Eye (tissue), 1 donor: ENCODE results near the gene TMTC2.
"Not testable (repeated sequence)": the region's sequence is repeated elsewhere in the genome, so short reads cannot be mapped to it uniquely, and the experiment has no call there.

Experiments
- DNase-seq: peaks from one replicate; pipeline ENCODE4 v3.0.0-alpha.2; 2015

TMTC2 gene

DNA sequence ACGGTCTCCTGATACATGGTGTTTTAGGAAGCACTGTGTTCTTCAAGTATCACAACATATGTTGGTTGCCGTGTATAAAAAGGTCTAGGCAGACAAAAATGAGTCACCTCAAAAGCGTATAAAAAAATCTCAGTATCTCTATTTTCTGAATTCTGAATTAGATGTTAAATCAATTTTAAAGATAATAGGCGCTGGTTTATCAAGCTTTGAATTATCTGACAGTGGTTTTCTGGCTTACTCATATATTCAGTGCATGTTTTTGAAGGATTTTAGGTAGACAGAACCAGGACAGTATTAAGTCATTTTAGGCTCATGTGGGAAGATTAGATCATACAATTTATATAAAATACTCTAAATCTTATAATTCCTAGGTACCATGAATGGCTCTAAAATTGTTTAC lies 110.8 kb downstream of the TMTC2 start:
- no peak for DNase-seq

DNA sequence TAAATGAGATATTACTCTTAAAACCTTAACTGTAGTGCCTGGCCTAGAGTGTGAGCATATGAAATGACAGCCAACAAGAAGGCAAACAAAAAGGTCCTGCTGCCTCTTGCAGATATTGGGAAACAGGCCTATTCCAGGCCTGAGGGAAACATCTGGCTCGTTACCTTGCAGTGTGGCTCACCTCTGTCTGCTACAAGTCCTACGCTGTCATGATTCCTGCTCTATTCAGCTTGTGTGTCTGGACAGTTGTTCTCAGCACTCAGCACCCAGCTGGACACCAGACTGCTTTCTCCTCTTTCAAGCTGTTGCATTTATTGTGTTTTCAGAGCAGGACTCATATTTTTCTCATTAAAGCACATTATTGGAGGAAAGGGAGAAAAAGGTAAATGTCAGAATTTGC lies 113.5 kb downstream of the TMTC2 start:
- no peak for DNase-seq

DNA sequence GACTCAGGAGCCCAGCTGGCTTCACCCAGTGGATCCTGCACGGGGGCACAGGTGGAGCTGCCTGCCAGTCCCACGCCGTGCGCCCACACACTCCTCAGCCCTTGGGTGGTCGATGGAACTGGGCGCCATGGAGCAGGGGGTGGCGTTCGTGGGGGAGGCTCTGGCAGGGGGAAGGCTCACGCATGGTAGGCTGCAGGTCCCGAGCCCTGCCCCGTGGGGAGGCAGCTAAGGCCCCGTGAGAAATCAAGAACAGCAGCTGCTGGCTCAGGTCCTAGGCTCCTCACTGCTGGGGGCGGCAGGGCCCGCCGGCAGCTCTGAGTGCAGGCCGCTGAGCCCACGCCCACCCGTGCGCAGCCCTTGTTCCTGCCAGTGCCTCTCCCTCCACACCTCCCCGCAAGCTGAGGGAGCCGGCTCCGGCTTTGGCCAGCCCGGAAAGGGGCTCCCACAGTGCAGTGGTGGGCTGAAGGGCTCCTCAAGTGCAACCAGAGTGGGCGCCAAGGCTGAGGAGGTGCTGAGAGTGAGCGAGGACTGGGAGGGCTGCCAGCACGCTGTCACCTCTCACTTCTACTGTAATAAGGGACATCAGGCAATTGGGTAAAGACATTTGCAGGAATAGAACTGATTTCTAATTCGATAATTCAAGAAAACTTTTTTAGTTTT lies 115.4 kb downstream of the TMTC2 start:
- DNase-seq, result no peak

DNA sequence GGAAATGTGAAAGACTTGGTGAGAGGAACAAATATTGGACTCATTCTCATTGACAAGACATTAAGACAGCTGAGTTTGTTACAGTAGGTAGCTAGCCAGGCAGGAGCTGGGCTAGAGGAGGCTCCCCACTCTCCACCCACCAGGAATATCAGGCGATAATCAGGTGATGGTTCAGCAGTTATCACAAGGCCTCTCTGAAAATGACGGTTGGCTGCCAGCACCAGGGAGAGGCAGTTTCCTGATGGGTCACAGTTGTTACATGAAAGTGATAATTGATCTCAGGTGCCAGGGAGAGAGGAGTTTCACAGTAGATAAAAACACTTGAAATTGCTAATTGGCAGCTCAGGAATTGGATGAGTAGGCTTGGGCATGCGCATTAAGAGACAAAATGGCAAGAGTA lies 116.5 kb downstream of the TMTC2 start:
- no peak for DNase-seq

DNA sequence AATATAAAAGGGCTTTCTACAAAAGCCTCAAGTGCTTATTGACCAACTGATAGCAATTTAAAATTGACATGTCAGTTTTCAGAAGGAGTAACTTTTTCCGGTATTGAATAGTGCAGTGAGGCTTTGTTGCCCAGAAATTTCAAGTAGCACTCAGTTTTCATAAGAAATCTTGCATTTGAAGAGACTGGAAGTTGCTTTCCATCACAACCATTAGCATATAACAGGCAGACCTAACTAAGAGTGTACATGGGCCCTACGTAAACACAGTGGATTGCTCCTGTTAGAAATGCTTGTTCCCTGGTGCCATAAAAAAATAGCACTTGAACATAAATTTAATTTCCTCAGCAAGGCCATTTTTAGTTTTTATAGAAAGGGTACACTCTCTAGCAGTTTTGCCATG lies 117.9 kb downstream of the TMTC2 start:
- DNase-seq, result no peak

DNA sequence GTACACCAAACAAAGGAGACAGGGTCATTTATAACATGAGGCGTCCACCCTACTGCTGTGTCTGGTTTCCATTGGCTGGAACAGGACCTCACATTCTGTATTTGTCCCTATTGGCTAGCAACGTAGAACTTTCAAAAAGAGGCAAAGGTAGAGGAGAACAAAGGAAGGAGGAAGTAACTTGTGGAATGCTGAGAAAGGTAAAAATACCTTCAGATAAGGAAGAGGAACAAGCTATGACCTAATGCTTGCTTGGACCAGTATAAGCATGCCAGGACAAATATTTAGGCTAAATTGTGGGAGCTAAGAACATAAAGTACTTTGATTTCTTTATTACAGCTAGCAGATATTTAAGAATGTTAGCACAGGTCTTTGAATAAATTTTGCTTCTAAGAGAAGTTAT lies 118.3 kb downstream of the TMTC2 start:
- DNase-seq, result not testable (repeated sequence)

DNA sequence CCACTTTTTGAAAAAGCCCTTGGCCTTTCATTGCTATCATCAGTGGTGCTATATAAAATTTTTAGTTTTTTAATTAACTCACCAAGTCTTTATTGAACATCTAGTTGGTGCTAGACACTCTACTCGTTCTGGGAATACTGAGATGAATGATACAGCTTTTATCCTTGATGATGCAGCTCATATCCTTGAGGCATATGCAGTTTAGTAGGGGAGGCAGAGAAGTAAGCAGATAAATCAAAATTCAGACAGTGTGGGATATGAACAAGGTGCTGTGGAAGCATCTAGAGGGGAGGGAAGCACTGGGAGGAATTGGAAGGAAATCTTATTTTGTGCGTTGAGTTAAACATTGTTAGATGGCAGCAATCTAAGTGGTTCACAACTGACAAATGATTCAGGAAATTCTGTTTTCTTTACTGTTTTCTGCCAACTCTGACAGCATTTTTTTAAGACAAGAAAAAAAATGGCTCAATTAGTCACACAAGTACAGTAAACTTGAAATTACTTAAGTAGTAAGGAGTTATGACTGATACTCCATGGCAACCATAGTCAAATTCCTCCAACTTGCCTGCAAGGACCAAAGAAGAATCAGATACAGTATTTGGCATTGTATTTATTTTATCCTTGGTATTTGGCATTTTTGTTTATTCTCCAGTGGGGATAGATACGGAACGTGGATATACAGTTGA lies 119.2 kb downstream of the TMTC2 start:
- no peak for DNase-seq

DNA sequence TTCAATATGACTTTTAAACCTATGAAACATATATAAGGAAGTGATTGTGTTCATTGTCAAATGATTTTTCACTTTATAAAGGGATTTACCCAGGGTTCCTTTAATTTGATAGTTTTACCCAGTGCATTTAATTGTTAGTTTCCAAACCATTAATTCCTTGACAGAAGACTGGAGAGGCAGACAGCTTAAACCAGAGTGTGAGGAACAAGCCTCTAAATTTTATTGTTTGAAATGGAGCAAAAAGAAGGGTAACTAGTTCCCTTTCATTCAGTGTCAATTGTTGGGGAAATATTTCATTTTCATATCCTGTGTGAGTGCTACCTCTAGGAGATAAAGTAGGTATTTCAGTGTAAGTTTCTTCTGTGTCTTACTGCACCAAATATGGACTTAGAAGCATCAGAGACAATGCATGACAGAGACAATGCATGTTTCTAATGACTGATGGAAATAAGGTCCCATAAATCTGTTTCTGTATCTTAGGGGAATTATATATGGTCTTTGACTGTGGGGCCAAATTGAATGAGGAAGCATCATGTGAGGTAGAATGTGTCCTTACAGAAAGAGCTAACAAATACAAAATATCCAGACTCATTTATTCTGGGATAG lies 120.5 kb downstream of the TMTC2 start:
- DNase-seq, result no peak

DNA sequence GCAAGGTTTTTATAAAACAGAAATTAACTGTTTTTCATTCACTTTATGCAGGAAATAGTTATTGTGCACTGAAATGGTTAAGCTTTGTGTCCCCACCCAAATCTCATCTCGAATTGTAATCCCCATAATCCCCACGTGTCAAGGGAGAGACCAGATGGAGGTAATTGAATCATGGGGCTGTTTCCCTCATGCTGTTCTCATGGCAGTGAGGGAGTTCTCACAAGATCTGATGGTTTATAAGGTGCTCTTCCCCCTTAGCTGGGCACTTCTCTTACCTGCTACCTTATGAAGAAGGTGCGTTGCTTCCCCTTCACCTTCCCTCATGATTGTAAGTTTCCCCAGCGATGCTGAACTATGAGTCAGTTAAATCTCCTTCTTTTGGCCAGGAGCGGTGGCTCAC lies 123.9 kb downstream of the TMTC2 start:
- DNase-seq, result no peak

DNA sequence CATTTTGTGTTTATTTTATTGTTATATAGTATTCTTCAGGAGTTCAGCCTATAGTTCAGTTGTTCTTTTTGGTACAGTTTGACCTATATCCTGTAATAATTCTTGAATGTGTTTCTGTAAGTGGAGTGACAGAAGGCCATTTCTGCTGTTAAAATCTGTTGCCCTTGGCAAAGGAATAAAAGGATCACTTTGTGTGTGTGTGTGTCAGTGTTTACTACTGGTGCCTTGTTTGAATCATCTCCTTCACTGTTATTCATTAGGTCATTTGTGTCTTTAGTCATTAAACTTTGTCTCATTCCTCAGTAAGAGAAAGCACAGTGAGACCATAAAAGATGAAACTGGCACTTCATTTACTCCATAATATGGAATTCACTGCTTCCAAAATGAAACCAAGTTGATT lies 130.7 kb downstream of the TMTC2 start:
- no peak for DNase-seq

DNA sequence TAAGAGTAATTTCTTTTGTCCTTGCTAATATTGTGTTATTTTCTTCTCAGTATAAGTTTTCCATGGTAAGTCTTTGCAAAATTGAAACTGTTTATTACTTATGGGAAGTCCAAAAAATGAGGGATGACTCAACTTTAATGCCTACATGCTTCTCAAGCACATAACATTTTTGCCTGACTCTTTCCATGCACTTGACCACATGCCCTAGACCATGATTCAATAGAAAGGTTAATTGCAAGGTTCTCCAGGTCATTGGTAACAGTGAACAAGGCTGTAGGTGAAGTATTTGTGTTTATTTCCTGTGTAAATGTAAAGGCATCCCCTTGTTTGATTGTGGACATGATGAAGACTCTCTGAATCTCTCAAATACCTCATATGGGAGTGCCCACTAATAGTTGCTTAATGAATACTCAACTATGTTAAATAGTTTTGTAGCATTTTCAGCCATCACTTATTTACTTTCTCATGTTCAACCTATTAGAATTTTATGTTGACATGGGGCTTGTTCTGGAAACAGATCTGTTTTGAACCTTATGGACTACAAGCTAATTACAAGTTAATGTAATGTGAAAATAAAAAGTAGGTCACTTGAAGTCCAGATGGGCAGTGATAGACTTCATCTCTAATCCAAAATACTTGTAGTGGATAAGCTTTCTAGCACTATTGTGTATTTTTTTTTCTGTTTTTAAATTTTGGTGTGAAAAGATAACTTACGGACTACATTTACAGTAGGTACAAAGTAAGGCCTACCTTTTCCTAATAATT lies 131.7 kb downstream of the TMTC2 start:
- DNase-seq, result no peak

DNA sequence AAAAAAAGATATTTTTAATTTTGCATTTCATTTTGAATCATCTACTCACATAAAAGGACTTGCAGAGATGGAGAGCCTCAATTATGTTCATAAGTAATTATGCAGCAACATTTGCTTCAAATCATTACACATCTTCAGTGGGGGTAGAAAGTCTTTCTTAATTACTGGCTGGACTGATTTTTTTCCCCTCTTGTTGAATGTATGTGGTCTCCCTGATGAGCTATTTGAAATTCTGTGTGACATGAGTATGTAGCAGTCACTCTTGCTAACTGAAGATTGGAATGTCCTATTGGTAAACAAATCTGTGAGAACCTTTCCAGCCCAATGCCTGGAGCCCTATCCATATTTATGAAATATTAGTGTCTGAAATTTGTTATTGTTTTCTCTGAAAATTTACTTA lies 139.8 kb downstream of the TMTC2 start:
- DNase-seq, result peak; percentile 58

DNA sequence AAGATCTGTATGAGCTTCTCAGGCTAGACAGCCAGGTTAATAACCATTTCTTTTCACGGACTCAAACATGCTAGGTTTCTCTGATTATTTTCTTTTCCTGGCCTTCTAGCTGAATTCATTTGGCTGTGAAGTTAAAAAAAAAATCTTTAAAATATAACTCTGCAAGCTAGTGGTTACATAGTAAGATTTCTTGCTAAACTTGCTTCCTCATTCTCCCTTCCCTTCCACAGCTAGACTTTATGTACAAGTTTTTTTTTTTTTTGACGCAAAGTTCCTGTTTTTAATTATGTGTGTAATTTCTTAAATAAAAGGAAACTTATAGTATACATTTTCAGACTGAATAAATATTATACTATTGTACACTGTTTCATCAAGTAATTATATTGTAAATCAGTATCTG lies 145.4 kb downstream of the TMTC2 start:
- no peak for DNase-seq

DNA sequence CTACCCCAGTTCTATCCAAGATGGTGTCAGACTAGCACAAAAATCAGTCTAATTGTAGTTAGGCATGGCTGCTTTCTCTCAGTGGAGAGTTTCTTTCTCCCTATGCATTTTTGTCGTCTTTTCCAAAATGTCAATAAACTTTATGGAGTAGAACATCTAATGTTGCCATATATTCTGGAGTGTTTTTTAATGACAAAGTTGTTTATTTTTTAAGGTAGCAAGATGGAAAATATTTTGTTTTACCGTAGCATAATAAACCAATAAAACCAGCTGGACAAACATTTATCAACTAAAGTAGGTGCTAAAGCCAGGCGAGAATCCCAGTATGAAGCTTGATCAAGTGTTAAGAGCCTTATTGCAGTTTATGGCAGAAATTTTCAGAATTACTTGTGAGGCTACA lies 146.3 kb downstream of the TMTC2 start:
- DNase-seq, result no peak

DNA sequence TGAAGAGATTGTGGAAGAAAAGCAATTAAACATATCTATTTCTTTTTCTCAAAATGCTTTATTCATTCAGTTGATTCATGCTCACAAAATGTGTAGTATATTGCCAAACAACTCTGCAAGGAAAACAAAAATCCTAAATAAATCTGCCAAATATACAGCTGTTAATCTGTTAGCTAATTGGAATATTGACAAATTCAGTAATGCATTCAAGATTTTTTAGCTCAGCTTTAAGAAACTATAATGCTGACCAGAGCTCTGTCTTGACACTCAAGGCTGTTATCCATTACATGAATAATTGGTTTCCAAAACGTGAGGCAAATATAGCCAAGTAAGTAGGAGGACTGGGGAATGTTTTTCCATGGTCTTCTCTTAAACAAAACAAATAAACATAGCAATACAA lies 146.8 kb downstream of the TMTC2 start:
- DNase-seq, result peak; percentile 48

DNA sequence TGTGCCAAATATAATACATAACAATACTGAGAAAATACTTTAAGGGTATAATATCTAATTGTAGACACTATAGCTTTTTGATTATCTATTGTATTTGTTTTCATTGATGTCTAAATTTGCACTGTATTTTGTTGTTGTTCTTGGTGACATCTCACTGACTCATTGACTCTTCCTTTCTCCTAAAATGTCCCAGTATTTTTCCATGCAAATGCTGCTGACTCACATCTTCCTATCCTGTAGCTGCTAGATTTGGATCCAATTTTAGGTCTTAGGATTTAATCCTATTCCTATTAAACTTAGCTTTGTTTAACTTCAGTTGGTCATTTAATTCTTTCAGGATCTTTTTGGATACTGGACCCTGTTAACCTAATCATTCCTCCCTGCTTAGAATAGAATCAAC lies 148.5 kb downstream of the TMTC2 start:
- DNase-seq, result no peak

DNA sequence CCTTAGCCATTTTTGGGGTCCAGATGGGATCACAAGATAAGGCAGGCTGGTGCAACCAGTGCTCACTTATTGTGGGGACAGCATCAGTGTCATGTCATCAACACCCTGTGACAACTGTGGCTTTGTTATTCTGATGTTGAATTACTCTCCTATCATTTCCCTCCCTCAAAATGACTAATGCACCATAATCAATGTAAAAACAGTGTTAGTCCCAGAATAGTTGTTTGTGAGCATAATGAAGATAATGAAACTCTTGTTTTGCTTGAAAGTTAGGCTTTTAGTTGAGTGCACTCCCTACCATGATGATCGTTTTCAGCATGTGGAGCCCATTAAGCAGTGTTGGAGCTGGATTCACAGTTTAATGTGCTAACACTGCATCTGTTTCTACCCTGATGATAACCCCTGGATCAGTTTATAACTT lies 151.4 kb downstream of the TMTC2 start:
- DNase-seq, result no peak

DNA sequence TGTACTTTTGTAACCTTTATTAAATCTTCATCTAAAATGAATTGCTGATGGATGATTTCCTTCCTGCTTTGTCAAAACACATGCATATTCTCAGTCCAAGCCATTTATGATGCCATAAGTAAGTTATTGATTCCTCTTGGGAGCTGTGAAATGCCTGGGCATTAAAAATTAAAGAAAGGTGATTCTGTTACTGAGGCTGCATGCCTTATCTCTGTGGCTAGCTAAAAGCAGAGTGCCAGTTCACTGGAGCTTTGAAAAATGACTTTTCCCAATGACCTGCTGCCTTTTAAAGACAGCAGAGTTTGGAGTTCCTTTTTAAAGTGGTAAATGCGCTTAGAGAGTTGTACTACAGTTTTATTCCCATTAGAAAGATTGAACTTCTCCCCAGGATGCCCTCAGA lies 152.1 kb downstream of the TMTC2 start:
- DNase-seq, result peak; percentile 42

DNA sequence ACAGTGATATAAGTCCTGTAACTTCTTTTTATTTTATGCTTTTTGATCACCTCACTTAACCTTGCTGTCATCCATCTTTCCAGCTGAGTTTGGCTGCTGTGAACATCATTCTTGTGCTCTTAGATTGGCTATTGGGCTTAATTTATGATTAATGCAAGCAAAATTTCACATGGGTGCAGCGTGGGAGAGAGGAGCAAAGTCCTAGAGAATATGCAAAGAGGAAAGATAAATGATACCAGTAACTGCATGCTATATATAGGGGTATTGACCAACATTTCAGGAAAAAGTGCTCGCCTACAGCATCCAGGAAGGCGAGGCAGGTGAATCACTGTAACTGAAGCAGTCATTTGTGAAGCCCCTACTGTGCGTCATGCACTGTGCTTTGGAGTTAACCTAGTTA lies 153.1 kb downstream of the TMTC2 start:
- no peak for DNase-seq

DNA sequence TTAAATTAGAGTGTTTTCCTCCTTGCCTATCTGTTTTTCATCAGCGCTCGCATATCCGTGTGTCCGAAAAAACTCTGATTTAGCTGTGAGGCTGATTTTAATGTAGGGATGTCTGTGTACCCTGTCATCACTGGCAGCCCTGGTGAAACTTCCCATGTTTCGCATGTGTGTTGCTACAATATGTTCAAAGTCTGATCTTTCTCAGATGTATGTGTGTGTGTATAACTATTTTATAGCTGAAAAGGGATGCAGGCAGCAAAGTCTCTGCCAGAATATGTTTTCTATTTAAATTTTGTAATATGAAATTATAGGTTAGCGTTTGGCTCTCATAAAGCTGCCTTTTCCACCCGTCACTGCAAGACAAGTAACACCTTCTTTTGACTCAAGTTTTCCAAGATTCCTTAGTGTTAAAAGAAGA lies 154.8 kb downstream of the TMTC2 start:
- DNase-seq, result peak; percentile 38

DNA sequence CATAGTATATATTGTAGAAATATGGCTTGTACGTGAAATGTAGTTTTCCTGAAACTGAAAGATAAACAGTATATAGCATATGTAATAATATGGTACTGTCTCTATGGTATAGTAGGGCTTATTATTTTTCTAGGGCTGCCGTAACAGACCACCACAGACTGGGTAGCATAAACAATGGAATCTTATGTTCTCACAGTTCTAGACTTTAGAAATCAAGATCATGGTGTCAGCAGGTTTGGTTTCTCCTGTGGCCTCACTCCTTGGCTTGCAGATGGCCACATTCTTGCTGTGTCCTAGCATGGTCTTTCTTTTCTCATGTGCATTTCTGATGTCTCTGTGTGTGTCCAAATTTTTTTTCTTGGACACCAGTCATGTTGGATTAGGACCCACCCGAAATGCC lies 155.8 kb downstream of the TMTC2 start:
- no peak for DNase-seq

DNA sequence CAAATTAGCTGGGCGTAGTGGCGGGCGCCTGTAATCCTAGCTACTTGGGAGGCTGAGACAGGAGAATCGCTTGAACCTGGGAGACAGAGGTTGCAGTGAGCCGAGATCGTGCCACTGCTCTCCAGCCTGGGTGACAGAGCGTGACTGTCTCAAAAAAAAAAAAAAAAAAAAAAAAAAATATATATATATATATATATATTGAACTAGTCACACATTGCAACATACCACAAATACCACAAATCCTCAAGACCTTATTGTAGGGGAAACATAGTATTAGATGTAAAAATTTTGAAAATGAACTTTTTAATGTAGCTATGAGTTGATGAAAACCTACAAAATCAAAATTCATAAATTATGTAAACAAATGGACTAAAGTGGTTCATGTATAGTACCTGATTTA lies 158.4 kb downstream of the TMTC2 start:
- not testable (repeated sequence) for DNase-seq

DNA sequence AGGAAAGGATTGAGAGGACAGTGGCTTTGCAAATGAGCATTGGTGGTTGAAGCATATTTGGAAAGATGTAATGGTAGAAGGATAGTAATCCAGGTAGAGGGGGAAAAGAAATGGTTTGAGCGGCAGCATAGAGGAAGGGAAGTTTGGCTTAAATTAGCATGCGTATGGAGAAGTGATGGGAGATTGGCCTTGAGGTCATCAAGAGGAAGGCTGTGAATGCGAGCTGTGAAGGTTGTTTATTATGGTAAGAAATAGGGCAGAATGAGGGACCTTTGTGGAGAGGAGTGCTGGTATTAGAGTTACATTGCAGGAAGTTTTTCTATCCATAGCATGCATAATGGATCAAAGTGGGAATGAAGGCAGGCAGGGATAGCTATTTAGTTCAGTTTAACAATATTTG lies 162.1 kb downstream of the TMTC2 start:
- no peak for DNase-seq

DNA sequence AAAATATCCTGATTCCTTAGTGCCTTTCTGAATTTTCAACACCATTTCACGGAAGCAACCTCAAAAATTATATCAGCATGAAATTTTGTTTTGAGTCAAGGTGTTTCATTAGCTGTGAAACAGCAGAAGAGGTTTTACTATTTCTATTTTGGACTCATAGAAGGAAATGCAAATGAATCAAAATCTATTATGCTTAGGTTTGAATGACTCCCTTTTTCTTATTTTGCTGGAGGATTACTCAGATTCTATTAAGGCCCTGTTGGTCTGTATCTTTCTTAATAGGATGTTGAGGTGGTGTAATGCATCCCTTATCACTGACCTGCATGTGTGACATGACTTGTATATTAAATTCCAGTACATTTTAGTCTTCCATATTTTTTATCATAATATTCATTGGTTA lies 165.8 kb downstream of the TMTC2 start:
- no peak for DNase-seq
